NCI-H2029 (cell line): ENCODE results near the gene HGFAC.

ENCODE experiments used
- DNase-seq: peaks from one replicate; lab custom pipeline; 2025; lab: John Stamatoyannopoulos, UW

Gene HGFAC

DNA sequence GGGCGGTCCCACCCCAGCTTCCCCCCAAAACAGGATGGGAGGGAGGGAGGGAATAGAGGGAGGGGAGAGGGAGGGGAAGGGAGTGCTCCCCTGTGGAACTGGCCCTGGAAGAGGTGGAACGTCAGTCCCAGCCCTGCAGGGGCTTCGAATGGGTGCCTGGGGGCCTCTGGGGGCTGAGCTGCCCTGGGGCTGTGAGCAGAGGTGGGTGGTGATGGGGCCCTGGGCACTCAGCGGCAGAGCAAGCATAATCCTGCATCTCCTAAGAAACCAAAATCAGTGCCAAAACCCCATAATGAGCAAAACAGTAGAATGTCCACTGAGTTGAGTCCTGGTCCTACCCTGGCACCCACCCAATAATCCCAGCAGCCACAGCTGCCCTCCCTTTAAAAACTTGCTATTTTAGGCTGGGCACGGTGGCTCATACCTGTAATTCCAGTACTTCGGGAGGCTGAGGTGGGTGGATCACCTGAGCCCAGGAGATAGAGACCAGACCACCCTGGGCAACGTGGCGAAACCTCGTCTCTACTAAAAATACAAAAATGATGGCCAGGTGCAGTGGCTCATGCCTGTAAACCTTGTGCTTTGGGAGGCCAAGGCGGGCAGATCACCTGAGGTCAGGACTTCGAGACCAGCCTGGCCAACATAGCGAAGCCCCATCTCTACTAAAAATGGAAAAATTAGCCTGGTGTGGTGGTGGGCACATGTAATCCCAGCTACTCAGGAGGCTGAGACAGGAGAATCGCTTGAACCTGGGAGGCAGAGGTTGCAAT, 32.4 kb downstream of the HGFAC start:
- no peak for DNase-seq

DNA sequence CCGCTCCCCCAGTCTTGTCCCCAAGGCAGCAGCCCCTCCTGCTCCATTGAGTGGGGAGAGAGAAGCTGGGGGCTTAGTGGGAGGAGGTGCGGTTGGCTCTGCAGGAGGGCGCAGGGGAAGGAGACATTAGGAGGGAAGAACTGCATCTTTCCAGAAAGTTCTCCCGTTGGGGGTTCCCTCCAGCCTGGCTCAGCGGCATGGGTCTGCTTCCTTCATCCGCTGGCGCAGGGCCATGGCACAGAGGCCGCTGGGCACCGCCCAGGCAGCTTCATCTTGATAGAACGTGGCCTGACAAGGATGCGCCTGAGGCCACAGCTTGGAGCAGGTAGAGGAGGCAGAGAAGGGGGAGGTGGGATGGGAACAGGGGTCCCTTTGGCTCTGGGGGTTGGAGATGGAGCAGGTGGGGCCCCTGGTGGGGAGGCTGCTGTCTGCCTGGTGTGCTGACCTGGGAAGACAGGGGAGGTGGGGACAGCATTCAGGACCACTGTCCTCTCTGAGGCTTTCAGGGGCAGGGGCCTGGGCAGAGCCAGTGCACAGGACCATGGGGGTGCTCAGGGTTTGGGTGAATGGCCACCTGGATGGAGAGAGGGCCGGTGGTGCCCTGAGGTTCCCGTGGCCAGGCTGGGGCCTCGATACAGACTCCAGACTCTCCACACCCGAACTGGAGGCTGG, 33.4 kb downstream of the HGFAC start:
- DNase-seq = no peak

- DNase-seq = no peak
Measured at GRCh38 chr4:3475713-3476260, 34.0 kb downstream of the HGFAC start.

GRCh38 chr4:3476341-3476747, 34.6 kb downstream of the HGFAC start:
- no peak for DNase-seq

GRCh38 chr4:3476936-3477749, 35.4 kb downstream of the HGFAC start:
- no peak for DNase-seq

- no peak for DNase-seq
Measured at GRCh38 chr4:3477750-3478430, 36.1 kb downstream of the HGFAC start.

GRCh38 chr4:3478446-3479357, 36.9 kb downstream of the HGFAC start:
- DNase-seq = no peak

DNA sequence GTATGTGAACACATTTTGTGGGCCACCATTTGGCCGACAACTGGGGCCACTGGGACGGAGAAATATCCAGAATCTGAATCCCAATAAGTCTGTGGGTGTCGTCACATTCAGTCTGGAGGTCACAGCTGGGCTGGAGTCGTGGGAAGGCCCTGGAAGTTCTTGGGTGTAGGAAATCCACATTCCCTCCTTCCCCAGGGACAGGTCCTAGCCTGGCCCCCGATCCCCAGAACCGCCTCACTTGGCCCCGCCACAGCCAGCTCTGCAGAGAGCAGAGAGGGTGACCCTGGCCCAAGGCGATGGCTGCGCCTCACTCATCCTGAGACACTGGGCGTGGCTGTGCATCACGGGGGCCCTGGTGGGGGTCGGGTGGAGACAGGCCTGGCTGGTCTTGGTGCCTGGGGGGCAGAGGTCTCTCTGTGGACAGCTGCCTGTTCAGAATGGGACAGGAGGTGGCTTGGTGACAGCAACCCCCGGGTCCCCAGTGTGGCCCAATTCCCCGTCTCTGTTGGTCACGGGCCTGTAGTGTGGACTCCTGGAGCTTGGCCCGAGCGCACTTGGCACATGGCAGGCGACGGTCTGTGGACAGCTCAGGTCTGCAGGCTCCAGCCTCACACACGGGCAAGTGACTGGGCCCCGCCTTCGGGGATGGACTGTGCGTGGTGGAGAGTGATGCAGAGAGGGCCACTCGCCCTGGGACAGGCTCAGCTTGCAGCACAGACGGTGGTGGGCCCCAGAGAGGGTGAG, 37.8 kb downstream of the HGFAC start:
- no peak for DNase-seq

GRCh38 chr4:3480528-3481112, 38.9 kb downstream of the HGFAC start:
- peak; percentile 32 for DNase-seq

DNA sequence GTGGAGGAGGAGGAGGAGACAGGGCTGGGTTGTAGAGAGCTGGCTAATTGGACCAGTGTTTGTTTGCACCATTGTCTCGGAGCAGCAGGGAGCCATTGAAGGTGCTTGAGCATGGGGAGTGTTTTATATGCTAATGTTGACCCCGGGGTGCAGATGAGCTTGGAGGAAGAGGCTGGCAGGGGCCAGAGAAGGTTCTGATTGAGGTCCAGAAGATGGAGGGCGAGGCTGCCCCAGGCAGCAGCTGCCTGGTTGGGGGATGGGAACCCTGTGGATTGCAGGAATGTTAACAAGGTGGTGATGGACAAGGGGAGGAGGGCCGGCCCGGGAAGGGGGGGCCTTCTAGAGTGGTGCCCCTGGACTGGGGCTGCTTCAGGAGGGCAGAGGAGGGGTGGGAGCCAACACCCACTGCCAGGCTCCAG, 39.4 kb downstream of the HGFAC start:
- DNase-seq = no peak

GRCh38 chr4:3481783-3482393, 40.1 kb downstream of the HGFAC start:
- no peak for DNase-seq

DNA sequence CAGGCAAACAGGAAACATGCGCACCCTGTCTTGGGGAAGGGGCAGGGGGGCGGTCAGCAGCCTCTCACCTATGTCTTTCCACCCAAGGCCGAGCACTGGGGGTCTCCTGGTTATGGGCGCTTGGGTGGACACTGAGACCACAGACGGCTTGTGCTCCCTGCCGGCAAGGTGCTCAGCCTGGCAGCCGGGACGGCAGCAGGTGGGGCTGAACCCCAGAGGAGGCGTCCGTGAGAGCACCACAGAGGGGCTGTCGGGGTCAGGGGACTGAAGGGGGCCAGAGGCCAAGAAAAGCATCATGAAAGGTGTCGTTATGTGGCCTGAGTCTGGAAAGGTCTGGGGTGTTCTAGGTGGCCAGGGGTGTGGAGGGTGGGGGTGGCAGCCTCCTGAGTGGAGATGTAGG, 40.9 kb downstream of the HGFAC start:
- no peak for DNase-seq

- no peak for DNase-seq
Measured at GRCh38 chr4:3483471-3483921, 41.7 kb downstream of the HGFAC start.

GRCh38 chr4:3484057-3484973, 42.5 kb downstream of the HGFAC start:
- DNase-seq = peak; percentile 39

DNA sequence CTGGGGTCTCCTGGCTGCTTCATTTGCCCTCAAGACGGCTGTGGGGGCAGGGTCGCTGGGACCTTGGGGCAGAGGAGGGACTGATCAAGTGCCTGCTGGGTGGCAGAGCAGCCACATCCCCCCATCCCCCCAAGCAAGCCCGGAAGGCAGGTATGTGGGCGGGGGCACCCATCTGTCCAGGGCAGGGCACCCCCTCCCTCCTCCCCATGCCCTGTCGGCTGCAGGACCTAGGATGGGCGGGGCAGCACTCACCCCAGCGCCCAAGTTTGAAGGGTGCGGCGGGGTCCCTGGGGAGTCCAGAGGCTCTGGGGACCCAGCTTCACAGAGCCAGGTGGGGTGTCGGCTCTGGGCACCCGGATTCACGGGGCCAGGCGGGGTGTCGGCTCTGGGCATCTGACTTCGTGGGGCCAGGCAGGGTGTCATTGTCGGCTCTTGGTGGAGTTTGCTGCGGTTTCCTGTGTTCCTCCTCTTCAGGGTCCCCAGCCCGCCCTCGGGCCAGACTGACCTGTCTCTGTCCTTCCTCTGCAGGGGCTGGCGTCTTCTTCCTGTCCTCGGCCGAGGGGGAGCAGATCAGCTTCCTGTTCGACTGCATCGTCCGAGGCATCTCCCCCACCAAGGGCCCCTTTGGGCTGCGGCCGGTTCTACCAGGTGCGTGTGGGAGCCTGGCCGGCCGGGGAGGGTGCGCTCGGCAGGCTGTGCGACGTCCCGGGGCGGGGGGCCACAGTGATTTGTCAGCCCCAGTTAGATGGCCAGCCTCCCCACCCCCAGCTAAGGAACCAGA, 43.4 kb downstream of the HGFAC start:
- DNase-seq = no peak

DNA sequence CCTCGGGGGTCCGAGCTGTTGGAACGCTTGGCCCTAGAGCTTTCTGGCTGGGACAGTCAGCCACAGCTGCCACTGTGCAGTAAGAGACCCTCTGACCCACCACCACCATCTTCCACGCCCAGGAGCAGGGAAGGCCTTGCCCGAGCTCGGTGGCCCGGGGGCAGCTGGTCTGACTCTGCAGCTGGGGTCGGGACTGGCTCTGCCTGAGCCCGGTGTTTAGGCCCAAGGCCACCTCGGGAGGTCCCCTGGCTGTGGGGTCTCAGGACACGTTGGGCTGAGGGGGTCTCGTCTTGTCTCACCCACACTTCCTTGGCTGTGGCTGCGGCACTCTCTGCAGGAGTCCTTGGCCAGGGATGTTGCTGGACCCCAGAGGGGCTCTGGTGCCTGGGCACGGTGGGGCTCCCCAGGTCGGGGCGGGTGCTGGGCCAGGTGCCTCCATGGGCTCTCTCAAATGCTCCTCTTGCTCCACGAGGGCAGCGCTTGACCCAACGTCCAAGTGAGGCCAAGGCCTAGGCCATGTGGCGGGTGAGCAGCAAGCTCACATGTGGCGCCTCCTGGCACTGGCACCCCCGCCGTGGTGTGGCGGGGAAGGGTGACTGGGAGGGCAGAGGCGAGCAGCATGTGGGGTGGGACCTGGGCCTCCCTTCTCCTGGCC, 44.2 kb downstream of the HGFAC start:
- no peak for DNase-seq
